Stimulated activated CD4-positive, alpha-beta T cell treated with anti-CD3 and anti-CD28 coated beads, Interleukin-12 subunit alpha, Interleukin-12 subunit beta, amount 100 ng/mL, for 4 hours (primary cell): ENCODE measurements around the gene PRLHR.

Experiments used
- DNase-seq: peaks from one replicate; pipeline ENCODE4 v3.0.0-alpha.2; 2020

The PRLHR gene

GRCh38 chr10:118586911-118587310, 8.5 kb downstream of the PRLHR start:
- DNase-seq = no peak

- no peak for DNase-seq
These were observed 9.7 kb downstream of the PRLHR start for GRCh38 chr10:118585794-118586193.

GRCh38 chr10:118585234-118585633, 10.2 kb downstream of the PRLHR start:
- DNase-seq = no peak

- DNase-seq = no peak
These were observed 11.1 kb downstream of the PRLHR start for GRCh38 chr10:118584181-118584954.

- no peak for DNase-seq
These were observed 11.8 kb downstream of the PRLHR start for GRCh38 chr10:118583611-118584010.

- no peak for DNase-seq
These were observed 12.9 kb downstream of the PRLHR start for GRCh38 chr10:118582511-118582910.

GRCh38 chr10:118581340-118581739, 14.1 kb downstream of the PRLHR start:
- DNase-seq = no peak

- no peak for DNase-seq
These were observed 14.7 kb downstream of the PRLHR start for GRCh38 chr10:118580702-118581101.

- no peak for DNase-seq
These were observed 21.9 kb downstream of the PRLHR start for GRCh38 chr10:118573512-118573911.

GRCh38 chr10:118572256-118573041, 23.0 kb downstream of the PRLHR start:
- DNase-seq = no peak

GRCh38 chr10:118571123-118571522, 24.3 kb downstream of the PRLHR start:
- no peak for DNase-seq

GRCh38 chr10:118570591-118570990, 24.9 kb downstream of the PRLHR start:
- no peak for DNase-seq

- no peak for DNase-seq
These were observed 25.6 kb downstream of the PRLHR start for GRCh38 chr10:118569882-118570252.

- no peak for DNase-seq
These were observed 26.1 kb downstream of the PRLHR start for GRCh38 chr10:118569241-118569881.

- DNase-seq = peak; percentile 13
These were observed 27.1 kb downstream of the PRLHR start for GRCh38 chr10:118568327-118568848.

- no peak for DNase-seq
These were observed 27.7 kb downstream of the PRLHR start for GRCh38 chr10:118567701-118568248.

GRCh38 chr10:118566911-118567310, 28.5 kb downstream of the PRLHR start:
- no peak for DNase-seq

- no peak for DNase-seq
These were observed 30.0 kb downstream of the PRLHR start for GRCh38 chr10:118565301-118566075.

- no peak for DNase-seq
These were observed 30.8 kb downstream of the PRLHR start for GRCh38 chr10:118564652-118565051.

- DNase-seq = no peak
These were observed 31.3 kb downstream of the PRLHR start for GRCh38 chr10:118564114-118564513.

GRCh38 chr10:118563373-118563890, 32.0 kb downstream of the PRLHR start:
- no peak for DNase-seq

GRCh38 chr10:118562851-118563250, 32.6 kb downstream of the PRLHR start:
- DNase-seq = no peak
